NB4 (cell line): ENCODE results near the gene SLC5A10.

Source experiments
- CTCF ChIP-seq: IDR thresholded peaks from one replicate; pipeline ENCODE4 v1.5.1; 2012; ENCODE audit warnings: low read depth, low read length
- MYC ChIP-seq: IDR thresholded peaks from 2 replicates; pipeline ENCODE4 v1.6.1; 2011; ENCODE audit warnings: low read depth, low read length
- POLR2A ChIP-seq: IDR thresholded peaks from 2 replicates; pipeline ENCODE4 v1.6.1; 2011; ENCODE audit warnings: mild to moderate bottlenecking; ENCODE audit not compliant: insufficient read length; ENCODE audit errors: extremely low read depth
- TF ChIP-seq, protein P1 (sequence below): IDR thresholded peaks from 2 replicates; pipeline ENCODE4 v1.6.1; 2011; ENCODE audit warnings: low read depth, low read length

GRCh38 chr17:18955009-18955408 lies 3.0 kb downstream of the SLC5A10 start:
- TF ChIP-seq CTCF (no peak), POLR2A (no peak), MYC (no peak)
- TF ChIP-seq, protein P1, sequence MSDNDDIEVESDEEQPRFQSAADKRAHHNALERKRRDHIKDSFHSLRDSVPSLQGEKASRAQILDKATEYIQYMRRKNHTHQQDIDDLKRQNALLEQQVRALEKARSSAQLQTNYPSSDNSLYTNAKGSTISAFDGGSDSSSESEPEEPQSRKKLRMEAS: no peak
